Stimulated activated CD4-positive, alpha-beta T cell treated with anti-CD3 and anti-CD28 coated beads, Interleukin-2, amount 100 ng/mL, for 4 hours (primary cell): Measurements from ENCODE around the gene ATP2B2.

ENCODE experiments used
- DNase-seq: peaks from one replicate; pipeline ENCODE4 v3.0.0-alpha.2; 2020; ENCODE audit warnings: low read depth

The ATP2B2 gene

DNA sequence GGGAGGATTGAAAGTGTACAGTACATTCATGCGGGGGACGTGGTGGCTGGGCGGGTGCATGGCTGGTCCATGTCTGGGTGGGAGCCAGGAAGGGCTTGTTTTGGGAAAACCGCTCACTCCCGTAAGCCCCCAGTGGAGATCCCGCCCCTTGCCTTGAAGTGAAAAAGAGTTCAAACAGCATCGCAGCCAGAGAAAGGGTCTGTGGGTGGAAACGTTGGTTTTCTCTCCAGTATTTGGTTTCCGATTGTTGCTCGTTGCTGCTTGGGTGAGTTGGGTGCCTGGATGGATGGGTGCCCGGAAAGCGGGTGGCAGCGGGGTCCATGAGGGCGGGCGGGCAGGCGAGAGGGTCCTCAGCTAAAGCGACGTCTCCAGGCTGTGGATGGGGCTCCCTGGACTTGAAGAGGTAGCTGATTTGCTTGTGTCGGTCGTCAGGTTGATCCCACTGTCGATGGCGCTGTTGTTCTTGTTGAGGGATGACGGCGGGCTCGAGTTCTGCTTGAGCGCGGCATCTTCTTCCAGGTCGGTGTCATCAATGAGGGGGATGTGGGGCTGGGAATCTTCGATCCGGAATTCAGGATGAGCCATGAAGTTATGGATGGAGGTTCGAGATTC lies 176.8 kb downstream of the ATP2B2 start:
- DNase-seq, result no peak

DNA sequence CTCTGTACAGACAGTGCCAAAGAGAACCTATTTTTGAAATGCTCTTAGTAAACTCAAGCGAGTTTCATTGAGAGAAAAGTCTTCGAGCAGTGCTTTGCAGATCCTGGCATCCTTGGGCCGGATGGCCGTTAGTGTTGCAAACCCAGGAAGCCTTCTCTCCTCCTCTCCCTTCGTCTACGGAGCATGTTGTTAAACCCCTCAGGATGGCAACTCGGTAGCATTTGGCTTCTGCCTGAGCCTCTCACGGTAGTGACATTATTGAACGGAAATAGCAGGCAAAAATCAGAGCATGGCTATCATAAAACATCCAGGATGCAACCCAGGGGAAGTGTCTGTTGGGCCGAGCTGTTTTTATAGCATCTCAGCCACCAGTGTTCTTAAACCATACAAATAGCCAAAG lies 177.8 kb downstream of the ATP2B2 start:
- no peak for DNase-seq

DNA sequence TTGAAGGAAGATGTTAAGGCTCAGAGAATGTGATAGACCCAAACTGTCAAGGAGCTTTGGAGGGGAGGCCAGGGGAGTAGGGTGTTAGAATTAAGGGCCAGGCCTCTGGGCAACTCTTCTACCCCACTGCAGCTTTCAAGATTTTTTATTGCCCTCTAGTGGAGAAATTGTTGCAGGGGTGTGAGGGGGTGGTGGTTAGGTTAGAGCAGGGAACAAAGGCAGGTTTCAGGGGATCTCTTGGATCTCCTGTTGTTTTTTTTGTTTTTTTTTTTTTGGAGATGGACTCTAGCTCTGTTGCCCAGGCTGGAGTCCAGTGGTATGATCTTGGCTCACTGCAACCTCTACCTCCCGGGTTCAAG lies 183.1 kb downstream of the ATP2B2 start:
- DNase-seq, result no peak

DNA sequence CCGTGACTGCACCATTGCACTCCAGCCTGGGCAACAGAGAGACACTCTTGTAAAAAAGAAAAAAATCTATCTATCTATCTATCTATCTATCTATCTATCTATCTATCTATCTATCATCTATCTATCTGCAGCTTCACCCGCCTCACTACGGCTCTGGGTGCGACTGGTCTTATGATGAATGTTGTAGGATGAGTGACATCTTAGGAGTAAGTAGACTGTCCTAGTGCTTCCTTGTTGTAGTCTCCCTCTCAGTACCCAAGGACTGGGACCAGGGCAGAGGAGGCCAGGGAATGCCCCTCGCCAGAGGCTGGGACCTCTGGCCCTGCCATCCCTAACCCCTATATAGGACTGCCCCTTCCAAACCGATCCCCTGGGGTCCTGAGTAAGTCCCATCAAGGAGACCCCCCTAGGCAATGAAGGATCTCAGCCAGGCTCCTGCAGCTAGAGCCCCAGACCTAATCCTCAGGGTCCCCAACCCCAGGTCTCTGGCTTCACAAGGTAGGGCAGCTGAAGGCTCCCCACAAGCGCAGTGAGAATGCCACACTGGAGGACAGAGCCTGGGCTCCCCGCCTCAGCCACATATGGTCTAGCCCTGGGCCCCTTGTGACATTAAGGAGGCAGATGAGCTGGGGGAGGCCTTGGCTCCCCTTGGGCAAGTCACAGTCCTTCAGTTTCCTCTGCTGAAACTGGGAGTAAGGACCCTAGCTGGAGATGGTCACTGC lies 183.6 kb downstream of the ATP2B2 start:
- DNase-seq, result no peak

DNA sequence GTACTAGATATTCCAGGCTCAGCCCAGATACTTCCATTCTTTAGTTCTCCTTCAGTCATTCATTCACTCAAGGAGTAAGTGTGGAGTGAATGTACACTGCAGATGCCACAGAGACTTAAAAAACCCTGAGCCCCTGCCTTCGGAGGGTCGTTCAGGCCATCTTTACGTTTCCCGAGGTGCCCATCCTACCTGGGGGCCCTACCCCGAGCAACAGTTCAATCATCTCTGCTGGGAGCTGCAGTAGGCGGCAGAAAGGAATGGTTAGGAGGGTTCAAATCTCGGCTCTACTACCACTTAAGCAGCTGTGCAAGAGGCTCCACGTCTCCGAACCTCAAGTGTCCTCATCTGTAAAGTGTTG lies 185.1 kb downstream of the ATP2B2 start:
- no peak for DNase-seq

DNA sequence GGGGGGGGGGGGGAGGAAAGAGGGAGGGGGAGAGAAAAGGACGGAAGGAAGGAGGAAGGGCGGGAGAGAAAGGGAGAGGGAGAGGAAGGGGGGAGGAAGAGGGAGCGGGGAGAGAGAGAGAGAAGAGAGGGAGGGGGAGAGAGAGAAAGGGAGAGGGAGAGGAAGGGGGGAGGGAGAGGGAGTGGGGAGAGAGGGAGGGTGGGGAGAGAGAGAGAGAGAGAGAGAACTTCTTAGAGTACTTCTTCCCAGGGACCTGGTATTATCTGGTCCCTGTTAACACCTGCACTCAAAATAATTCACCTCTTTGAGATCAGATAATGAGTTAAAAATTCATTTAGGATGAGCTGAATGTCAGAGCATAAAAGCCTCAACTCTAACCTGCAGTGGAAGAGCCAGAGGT lies 185.6 kb downstream of the ATP2B2 start:
- DNase-seq, result no peak

DNA sequence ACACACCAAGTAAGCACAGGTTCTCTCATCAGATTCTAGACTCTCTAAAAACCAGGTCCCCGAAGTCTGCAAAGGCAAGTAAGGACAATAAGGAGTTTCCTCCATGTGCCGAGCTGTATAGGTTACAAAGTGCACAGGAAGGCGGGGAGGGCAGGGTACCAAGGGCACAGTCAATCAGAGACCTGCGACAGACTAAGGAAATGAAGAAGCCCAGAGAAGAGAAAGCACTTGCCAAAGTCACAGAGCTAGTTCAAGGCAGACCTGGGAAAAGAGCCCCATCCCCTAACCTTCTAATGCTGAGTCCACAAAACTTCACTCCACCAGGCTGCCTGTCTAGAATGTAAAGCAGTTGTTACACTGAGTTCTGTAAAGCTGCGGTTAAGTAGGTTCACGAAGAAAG lies 186.1 kb downstream of the ATP2B2 start:
- DNase-seq, result no peak

DNA sequence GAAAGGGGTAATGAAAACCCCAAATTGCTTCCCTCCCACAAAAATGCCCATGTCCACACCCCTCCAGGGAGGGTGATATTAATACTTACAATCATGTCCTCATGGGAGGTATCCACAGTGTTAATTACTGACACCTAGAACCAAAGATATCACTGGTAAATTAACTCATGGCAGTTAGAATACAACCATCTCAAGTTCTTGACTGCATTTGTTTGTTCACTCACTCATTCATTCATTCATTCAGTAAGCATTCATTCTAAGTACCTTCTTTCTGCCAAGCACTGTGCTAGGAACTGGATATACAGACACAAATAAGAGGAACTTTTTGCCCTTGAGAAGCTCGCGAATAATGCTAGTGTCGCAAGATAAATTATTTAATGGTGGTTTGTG lies 187.4 kb downstream of the ATP2B2 start:
- no peak for DNase-seq

DNA sequence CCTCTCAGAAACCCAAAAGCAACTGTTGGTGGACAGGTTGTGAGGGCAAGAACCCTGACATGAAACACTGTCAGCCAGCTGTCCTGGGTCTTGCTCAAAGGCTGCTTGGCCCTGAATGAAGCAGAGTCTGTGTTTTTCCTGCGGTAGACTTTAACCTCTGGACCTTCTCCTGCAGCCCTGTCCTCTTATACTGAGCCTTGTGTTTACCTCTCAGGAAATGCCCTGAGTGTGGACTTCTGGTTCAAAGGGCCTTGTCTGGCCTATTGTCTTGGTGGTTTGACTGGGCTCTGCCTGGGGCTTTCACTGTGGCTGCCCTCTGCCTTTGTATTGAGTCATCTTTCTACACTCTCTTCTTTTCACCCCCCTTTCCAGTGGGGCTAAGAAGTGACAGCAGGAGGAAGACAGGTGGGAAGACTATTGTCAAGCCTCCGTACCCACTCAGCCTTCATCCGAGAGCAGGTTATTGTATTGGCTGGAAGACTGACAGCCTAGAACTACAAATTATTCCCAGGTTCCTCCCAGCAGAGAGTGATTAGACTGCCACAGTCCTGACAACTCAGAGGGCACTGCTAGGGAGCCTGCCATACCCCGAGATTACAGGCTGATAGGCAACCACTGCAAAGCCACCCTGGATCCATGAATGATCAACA lies 187.9 kb downstream of the ATP2B2 start:
- no peak for DNase-seq

DNA sequence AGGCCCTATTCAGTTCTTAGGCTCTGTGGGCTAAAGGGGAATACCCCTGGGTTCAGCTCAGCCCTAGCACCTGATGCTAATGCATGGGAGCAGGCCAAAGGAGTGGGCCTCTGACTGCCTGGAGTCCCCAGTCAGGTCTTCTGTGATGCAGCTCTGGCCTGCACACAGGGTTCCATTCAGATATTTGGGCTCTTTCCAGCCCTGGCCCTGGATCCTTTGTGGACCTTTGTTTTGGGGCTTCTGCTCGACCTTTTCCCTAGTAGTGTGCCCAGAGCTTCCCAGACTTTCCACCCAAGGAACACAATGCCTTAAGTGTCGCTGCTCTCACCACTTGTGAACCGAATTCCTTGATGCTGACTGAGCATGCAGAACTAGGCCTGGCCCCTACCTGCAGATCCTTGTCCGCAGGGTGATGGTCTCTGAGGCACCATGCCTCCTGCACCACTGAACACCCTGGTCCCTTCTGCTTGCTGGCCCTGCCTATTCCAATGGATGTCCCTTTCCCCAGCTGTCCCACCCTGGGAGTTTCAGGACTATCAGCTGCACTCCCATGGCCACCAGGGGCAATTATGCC lies 189.5 kb downstream of the ATP2B2 start:
- no peak for DNase-seq

DNA sequence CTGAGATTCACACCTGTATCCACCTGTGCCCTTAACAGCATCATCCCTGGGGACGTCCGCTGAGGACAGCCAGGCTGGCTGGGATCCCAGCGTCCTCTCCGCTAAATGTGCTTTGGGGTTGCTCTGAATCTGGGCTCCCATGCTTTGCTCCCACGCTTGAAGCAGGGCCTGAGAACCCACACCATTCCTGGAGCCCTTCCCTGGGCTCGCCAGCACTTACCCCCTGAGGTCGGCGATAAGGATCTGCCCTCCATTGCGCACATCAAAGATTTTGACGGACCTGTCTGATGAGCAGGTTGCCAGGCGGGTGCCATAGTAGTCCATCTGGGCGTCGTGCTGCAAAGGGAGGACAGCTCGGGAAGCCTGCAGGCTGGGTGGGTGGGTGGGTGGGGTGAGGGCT lies 190.3 kb downstream of the ATP2B2 start:
- no peak for DNase-seq

DNA sequence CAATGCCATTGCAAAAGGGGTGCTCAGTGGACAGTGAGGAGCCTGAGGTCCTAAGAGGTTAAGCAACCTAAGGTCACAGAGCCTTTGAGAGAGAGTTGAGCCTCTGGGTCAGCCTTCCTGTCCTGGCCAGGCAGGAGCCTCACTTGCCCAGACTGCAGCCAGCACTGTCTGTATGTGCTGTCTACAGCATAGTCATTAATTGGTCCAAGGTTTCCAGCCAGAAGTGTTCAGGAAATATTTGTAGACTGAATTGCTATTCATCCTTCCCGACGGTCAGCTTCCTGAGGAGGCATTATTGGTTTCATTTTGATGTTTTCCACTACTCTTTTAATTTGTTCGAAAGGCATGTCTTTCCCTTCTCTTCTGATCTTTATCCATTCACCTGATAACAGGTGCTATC lies 192.5 kb downstream of the ATP2B2 start:
- DNase-seq, result no peak

DNA sequence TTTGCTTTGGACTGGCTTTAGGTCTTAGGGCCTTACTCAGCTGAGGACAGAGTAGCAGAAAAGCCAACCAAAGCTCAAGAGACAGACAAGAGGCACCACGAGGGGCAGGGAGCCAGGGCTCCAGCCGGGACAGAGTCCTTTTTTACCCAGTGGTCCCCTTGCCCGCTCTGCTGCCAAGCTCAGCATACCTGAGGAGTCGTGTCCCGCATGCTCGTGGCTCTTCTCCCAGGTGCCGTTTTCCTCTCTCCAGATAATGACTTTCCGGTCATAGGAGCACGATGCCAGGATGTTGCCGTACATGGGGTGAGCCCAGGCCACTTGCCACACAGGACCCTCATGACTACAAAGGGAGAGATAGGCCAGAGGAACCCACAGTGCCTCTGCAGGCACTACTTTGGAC lies 193.0 kb downstream of the ATP2B2 start:
- DNase-seq, result no peak

DNA sequence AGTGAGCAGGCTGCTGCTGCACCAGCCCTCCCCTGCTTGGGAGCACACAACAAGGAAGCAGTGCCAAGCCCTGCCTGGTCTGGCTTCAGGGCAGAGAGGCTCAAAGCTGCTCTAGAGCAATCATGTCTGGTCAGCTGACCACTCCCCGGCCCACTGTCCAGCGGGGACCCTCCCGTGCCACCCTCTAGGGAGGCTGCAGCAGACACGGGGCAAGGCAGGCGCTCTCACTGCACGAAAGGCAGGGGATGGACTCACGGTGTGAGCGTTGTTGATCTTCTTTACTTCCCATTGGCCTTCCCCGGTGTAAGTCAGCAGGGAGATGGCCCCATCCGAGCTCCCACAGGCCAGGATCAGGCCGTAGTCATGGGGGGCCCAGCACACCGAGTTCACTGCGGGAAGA lies 193.7 kb downstream of the ATP2B2 start:
- DNase-seq, result no peak

DNA sequence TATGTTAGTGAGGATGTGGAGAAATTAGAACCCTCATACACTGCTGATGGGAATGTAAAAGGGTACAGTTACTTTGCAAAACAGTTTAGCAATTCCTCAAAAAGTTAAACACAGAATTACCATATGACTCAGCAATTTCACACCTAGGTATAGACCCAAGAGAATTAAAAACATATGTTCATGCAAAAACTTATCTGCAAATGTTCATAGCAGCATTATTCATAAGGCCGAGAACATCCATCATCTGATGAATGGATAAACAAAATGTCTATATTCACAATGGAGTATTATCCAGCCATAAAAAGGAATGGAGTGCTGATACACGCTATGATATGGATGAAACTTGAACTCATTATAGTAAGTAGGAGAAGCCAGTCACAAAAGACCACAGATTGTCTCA lies 194.8 kb downstream of the ATP2B2 start:
- no peak for DNase-seq

DNA sequence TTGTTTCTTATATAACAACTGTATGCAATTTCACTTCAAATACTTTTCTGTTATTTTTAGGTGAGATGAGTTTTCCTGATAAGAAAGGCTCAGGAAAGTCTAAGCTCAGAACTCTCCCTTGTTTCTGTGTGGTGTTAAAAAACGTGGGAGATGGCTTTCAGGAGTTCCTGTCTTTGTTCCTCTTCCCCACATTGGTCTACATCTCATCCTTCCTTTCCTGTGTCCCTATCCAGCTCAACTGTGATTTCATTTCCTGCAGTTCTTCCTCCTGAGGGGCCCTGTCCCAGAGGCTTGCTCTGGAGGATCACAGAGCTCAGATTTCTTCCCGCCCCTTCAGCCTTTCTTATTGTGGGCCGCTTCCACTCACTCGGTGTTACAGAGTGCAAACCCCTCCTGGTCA lies 195.7 kb downstream of the ATP2B2 start:
- no peak for DNase-seq

DNA sequence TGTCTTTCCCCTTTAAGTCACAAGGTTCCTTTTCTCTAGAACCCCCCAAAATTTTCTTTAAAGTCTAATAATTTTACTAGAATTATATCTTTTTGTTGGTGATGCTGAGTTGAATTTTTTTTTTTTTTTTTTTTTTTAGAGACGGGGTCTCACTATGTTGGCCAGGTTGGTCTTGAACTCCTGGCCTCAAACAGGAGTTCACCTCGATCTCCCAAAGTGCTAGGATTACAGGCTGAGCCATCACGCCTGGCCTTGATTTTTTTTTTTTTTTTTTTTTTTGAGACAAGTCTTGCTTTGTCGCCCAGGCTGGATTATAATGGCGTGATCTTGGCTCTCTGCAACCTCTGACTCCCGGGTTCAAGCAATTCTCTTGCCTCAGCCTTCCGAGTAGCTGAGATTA lies 196.7 kb downstream of the ATP2B2 start:
- DNase-seq, result no peak

DNA sequence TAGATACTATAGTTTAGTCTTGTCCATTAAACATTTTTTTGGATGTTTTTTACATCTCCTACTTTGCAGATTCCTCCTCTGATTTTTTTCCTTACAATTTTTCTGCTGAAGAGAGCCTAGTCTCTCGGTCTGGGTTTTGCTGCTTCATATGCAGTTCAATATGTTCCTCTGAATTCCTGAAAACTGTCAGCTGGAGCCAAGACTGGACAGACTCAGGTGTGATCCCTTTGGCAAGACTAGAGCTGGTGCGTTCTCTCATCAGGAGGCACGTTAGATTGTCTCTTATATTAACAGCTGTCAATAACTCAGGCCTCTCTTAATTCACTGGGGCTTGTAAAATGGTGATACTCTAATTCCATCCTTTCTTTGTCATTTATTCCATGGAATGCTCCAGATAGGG lies 199.2 kb downstream of the ATP2B2 start:
- no peak for DNase-seq

DNA sequence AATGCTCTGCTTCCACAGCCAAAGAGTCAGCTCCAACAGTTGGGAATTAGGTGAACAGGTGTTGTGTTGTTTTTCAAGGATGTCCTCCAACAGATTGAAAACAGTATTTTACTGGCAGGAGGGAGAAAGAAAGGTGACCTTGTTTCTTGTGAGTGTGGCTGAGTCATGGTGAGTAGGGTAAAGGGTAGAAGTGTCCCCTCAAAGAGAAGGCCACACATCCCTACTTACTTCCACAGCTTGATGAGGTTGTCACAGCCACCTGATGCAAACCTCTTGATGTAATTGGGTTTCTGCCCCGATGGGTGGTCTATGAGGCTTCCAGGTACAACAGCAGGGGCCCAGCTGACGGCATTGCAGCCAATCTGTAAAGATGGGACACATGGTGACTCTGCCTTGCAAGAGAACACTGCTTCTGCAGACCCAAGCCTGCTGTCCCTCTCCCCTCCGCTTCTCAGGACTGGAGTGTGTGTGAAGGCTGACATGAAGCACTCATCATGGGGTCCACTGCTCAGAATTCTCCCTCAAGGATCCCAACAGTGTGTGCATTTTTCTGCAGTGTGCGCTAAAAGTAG lies 200.0 kb downstream of the ATP2B2 start:
- DNase-seq, result no peak

DNA sequence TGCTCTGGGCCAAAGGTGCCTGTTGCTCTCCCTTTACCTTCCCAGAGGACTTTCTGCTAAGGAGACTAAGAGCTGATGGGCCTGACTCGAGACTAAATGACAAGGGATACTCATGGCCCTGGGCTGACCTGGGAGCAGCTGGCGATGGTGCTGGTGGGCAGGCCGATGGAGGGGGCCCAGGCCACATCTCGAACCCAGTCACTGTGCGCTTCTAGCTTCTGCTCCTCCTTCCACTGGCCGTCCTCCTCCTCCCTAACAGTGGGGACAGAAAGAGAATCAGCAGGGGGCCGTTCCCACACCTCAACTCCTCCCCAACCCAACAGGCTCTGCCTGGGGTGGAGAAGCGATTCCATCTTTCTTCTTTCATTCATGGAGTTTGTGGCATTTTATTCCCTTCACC lies 200.5 kb downstream of the ATP2B2 start:
- no peak for DNase-seq

DNA sequence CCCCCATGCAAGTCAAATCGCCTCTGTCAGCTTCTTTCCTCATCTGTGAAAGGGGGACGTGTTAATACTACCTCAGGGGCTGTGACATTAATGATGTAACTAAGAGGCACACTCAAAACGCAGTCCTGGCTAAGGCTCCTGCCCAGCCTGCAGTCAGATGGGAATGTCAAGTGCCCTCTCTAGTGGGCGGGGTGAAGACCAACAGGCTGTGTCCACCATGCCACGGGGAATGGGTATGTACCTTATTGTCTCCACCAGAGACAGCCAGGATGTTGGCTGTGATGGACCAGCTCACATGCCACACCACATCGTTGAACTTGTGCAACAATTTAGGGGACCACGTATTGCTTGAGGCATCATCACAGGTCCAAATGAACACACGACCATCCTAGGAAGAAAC lies 201.6 kb downstream of the ATP2B2 start:
- DNase-seq, result no peak

DNA sequence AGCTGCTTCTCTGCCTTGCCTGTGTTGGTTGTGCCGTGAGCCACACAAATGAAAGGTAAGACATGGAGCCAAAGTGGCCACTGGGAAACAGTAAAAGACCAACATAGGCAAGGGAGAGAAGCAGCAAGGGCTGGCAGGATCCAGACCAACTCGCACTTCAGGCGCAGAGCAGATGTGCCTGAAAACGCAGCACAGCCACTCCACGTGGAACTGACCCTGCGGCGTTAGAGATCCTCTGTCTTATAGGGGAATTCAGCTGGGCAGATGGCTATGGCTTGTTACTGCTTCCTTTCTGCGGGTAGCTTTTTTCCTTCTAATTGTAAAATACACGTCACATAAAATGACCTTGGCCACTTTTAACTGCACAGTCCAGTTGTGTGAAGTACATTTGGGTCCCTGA lies 202.3 kb downstream of the ATP2B2 start:
- DNase-seq, result no peak

DNA sequence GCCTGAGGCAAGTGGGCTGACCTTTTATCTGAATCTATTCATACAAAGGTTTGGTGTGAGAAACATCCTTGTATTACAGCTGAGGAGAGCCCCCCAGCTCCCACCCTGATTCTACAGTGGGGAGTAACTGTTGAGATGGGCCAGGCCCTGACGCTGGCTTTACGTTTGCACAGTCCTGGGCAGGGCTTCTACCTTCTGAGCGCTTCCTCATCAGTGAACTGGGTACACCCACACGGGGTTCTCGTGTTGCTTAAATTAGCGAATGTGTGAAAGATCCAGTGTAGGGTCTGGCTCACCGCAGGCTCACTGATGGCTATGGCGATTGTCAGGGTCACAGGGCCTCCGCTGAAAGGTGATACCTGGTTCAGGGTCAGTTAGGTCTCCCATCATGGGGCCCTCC lies 205.3 kb downstream of the ATP2B2 start:
- no peak for DNase-seq
